Dendritic cell treated with granulocyte-macrophage colony-stimulating factor and Interleukin-4, amounts not matched to agents 40 ng/mL and 50 ng/mL, for 4 days (primary cell): Measurements from ENCODE around the gene ASGR1.

Experiments
- H3K27ac Mint-ChIP-seq: one replicate; pipeline ENCODE4 v1.8.0; 2022; ENCODE audit warnings: mild to moderate bottlenecking, mixed read lengths
- H3K27me3 Mint-ChIP-seq: one replicate; pipeline ENCODE4 v1.8.0; 2022; ENCODE audit warnings: mild to moderate bottlenecking, mixed read lengths
- H3K36me3 Mint-ChIP-seq: one replicate; pipeline ENCODE4 v1.8.0; 2022; ENCODE audit warnings: low read depth, mixed read lengths
- H3K4me1 Mint-ChIP-seq: one replicate; pipeline ENCODE4 v1.8.0; 2022; ENCODE audit warnings: low read depth, mixed read lengths
- H3K4me3 Mint-ChIP-seq: one replicate; pipeline ENCODE4 v1.8.0; 2022; ENCODE audit warnings: mild to moderate bottlenecking, moderate library complexity, mixed read lengths
- H3K9me3 Mint-ChIP-seq: one replicate; pipeline ENCODE4 v1.8.0; 2022; ENCODE audit warnings: mixed read lengths
- intact Hi-C: fragments of 100-400 bp; cut with micrococcal nuclease; formaldehyde crosslinking; loops from one replicate; pipeline ENCODE4 v1.15.0; 2022

ASGR1 gene

GRCh38 chr17:7219812-7220592 is 40.8 kb upstream of the ASGR1 start, which contains the start of the genes ACADVL and DLG4:
Gene ACADVL, plus strand, starts transcription at chr17:7219938. Its CDS starts 47 bp downstream, at chr17:7219985.
Gene DLG4, minus strand, starts transcription at chr17:7219836.
- peak within 1 kb of the TSS; percentile 91 for H3K27ac Mint-ChIP-seq
- intact Hi-C loops: loop anchor here (2.0 to 5.0 kb wide), 2 partner anchors 15 to 32 kb away; partner anchors contain the start of genes CTDNEP1, DVL2 and ELP5
- H3K4me3 Mint-ChIP-seq: peak within 1 kb of the TSS; percentile 99
- H3K36me3 Mint-ChIP-seq: peaks cover 44% of the 10 kb centered on the region
- H3K27me3 Mint-ChIP-seq: no peaks in the 10 kb centered on the region
- no peaks in the 10 kb centered on the region for H3K9me3 Mint-ChIP-seq
- H3K4me1 Mint-ChIP-seq: peaks cover 67% of the 10 kb centered on the region

- no peaks in the 10 kb centered on the region for H3K9me3 Mint-ChIP-seq
- no peaks in the 10 kb centered on the region for H3K27me3 Mint-ChIP-seq
- H3K36me3 Mint-ChIP-seq: peaks cover 37% of the 10 kb centered on the region
- peaks cover 74% of the 10 kb centered on the region for H3K4me1 Mint-ChIP-seq
- intact Hi-C loops: loop anchor here (2.0 to 5.0 kb wide), 2 partner anchors 15 to 33 kb away; partner anchors contain the start of genes CTDNEP1, DVL2 and ELP5
- H3K27ac Mint-ChIP-seq: peak overlapping the region; percentile 91
- H3K4me3 Mint-ChIP-seq: peak overlapping the region; percentile 99
These were observed 40.1 kb upstream of the ASGR1 start for GRCh38 chr17:7219229-7219811.

- intact Hi-C loops: loop anchor here (2.0 to 5.0 kb wide), 2 partner anchors 16 to 34 kb away; partner anchors contain the start of genes CTDNEP1, DVL2 and ELP5
These were observed 39.6 kb upstream of the ASGR1 start for GRCh38 chr17:7218758-7219157.

GRCh38 chr17:7218166-7218565 is 39.0 kb upstream of the ASGR1 start:
- H3K27me3 Mint-ChIP-seq: no peaks in the 10 kb centered on the region
- no peaks in the 10 kb centered on the region for H3K9me3 Mint-ChIP-seq
- H3K4me1 Mint-ChIP-seq: peaks cover 86% of the 10 kb centered on the region
- intact Hi-C loops: loop anchor here (2.0 to 5.0 kb wide), 2 partner anchors 17 to 34 kb away; partner anchors contain the start of genes CTDNEP1, DVL2 and ELP5
- peak overlapping the region; percentile 91 for H3K27ac Mint-ChIP-seq
- peaks cover 31% of the 10 kb centered on the region for H3K36me3 Mint-ChIP-seq
- H3K4me3 Mint-ChIP-seq: peak overlapping the region; percentile 27

More at GRCh38 chr17:7218758-7219157, 39.6 kb upstream of the ASGR1 start:
- peaks cover 80% of the 10 kb centered on the region for H3K4me1 Mint-ChIP-seq
- peaks cover 32% of the 10 kb centered on the region for H3K36me3 Mint-ChIP-seq
- H3K27ac Mint-ChIP-seq: peak overlapping the region; percentile 91
- H3K9me3 Mint-ChIP-seq: no peaks in the 10 kb centered on the region
- H3K27me3 Mint-ChIP-seq: no peaks in the 10 kb centered on the region
- H3K4me3 Mint-ChIP-seq: peak overlapping the region; percentile 30

- peak overlapping the region; percentile 91 for H3K27ac Mint-ChIP-seq
- intact Hi-C loops: loop anchor here (5.0 kb wide), 1 partner anchor 35 kb away; the partner anchor contains the start of genes CTDNEP1 and ELP5
These were observed 38.2 kb upstream of the ASGR1 start for GRCh38 chr17:7217113-7217987.

GRCh38 chr17:7216242-7217112 is 37.3 kb upstream of the ASGR1 start:
- peak overlapping the region; percentile 65 for H3K4me3 Mint-ChIP-seq
- intact Hi-C loops: loop anchor here (5.0 kb wide), 1 partner anchor 36 kb away; the partner anchor contains the start of genes CTDNEP1 and ELP5
- H3K9me3 Mint-ChIP-seq: no peaks in the 10 kb centered on the region
- peaks cover 15% of the 10 kb centered on the region for H3K36me3 Mint-ChIP-seq
- H3K27me3 Mint-ChIP-seq: no peaks in the 10 kb centered on the region
- H3K4me1 Mint-ChIP-seq: peaks cover 84% of the 10 kb centered on the region
- peak overlapping the region; percentile 47 for H3K27ac Mint-ChIP-seq

More at GRCh38 chr17:7217113-7217987, 38.2 kb upstream of the ASGR1 start:
- peaks cover 87% of the 10 kb centered on the region for H3K4me1 Mint-ChIP-seq
- H3K36me3 Mint-ChIP-seq: peaks cover 24% of the 10 kb centered on the region
- no peaks in the 10 kb centered on the region for H3K9me3 Mint-ChIP-seq
- peak overlapping the region; percentile 82 for H3K4me3 Mint-ChIP-seq
- H3K27me3 Mint-ChIP-seq: no peaks in the 10 kb centered on the region

- intact Hi-C loops: loop anchor here (1.0 to 5.0 kb wide), 2 partner anchors 10 to 37 kb away; partner anchors contain the start of genes CTDNEP1 and ELP5
- H3K27ac Mint-ChIP-seq: peak overlapping the region; percentile 47
- peaks cover 76% of the 10 kb centered on the region for H3K4me1 Mint-ChIP-seq
- peaks cover 12% of the 10 kb centered on the region for H3K36me3 Mint-ChIP-seq
- H3K4me3 Mint-ChIP-seq: peak overlapping the region; percentile 94
- no peaks in the 10 kb centered on the region for H3K9me3 Mint-ChIP-seq
- no peaks in the 10 kb centered on the region for H3K27me3 Mint-ChIP-seq
These were observed 36.5 kb upstream of the ASGR1 start for GRCh38 chr17:7215652-7216180.

- peak overlapping the region; percentile 94 for H3K4me3 Mint-ChIP-seq
- H3K9me3 Mint-ChIP-seq: no peaks in the 10 kb centered on the region
- intact Hi-C loops: loop anchor here (1.0 to 5.0 kb wide), 2 partner anchors 10 to 37 kb away; partner anchors contain the start of genes CTDNEP1 and ELP5
- H3K4me1 Mint-ChIP-seq: peaks cover 73% of the 10 kb centered on the region
- no peaks in the 10 kb centered on the region for H3K27me3 Mint-ChIP-seq
- peaks cover 16% of the 10 kb centered on the region for H3K36me3 Mint-ChIP-seq
- peak overlapping the region; percentile 87 for H3K27ac Mint-ChIP-seq
These were observed 36.0 kb upstream of the ASGR1 start for GRCh38 chr17:7215136-7215638.

GRCh38 chr17:7214300-7215135 is 35.3 kb upstream of the ASGR1 start:
- Mint-ChIP-seq H3K4me1 (peaks cover 71% of the 10 kb centered on the region), H3K27me3 (no peaks in the 10 kb centered on the region), H3K9me3 (no peaks in the 10 kb centered on the region), H3K36me3 (peaks cover 13% of the 10 kb centered on the region), H3K27ac (peak overlapping the region; percentile 87), H3K4me3 (peak overlapping the region; percentile 94)
- intact Hi-C loops: loop anchor here (1.0 to 5.0 kb wide), 2 partner anchors 9 to 38 kb away; partner anchors contain the start of genes CTDNEP1 and ELP5

- intact Hi-C loops: no loop called here
- peak overlapping the region; percentile 87 for H3K27ac Mint-ChIP-seq
- H3K9me3 Mint-ChIP-seq: no peaks in the 10 kb centered on the region
- H3K4me3 Mint-ChIP-seq: peak overlapping the region; percentile 94
- peaks cover 65% of the 10 kb centered on the region for H3K4me1 Mint-ChIP-seq
- H3K27me3 Mint-ChIP-seq: no peaks in the 10 kb centered on the region
- peaks cover 12% of the 10 kb centered on the region for H3K36me3 Mint-ChIP-seq
These were observed 34.7 kb upstream of the ASGR1 start for GRCh38 chr17:7213895-7214299.

GRCh38 chr17:7211491-7212273 is 32.5 kb upstream of the ASGR1 start:
- no peak overlapping the region for H3K4me3 Mint-ChIP-seq
- no peak overlapping the region for H3K27ac Mint-ChIP-seq
- H3K27me3 Mint-ChIP-seq: no peaks in the 10 kb centered on the region
- peaks cover 29% of the 10 kb centered on the region for H3K36me3 Mint-ChIP-seq
- H3K9me3 Mint-ChIP-seq: no peaks in the 10 kb centered on the region
- peaks cover 60% of the 10 kb centered on the region for H3K4me1 Mint-ChIP-seq
- intact Hi-C loops: no loop called here
